Epithelial cell of esophagus (primary cell): Measurements from ENCODE around the gene DOCK3.

Experiments used
- DNase-seq: peaks from one replicate; pipeline ENCODE4 v3.0.0; 2010; ENCODE audit warnings: low read depth
- H3K4me3 ChIP-seq: 2 replicates; pipeline ENCODE4 v1.5.1; 2011; ENCODE audit warnings: mild to moderate bottlenecking, low read length, control low read depth
- CTCF ChIP-seq: IDR thresholded peaks from 2 replicates; pipeline ENCODE4 v1.5.1; 2011; ENCODE audit warnings: low read depth, mild to moderate bottlenecking, low read length, control low read depth, inconsistent platforms; ENCODE audit not compliant: insufficient read depth; ENCODE audit errors: missing control alignments

The DOCK3 gene

GRCh38 chr3:51024121-51024520, 349.4 kb downstream of the DOCK3 start:
- no peak overlapping the region for H3K4me3 ChIP-seq
- DNase-seq, result no peak
- no peak for TF ChIP-seq CTCF

GRCh38 chr3:51024765-51025632, 350.3 kb downstream of the DOCK3 start:
- no peak for DNase-seq
- no peak overlapping the region for H3K4me3 ChIP-seq
- TF ChIP-seq CTCF, result no peak

GRCh38 chr3:51031666-51032065, 356.9 kb downstream of the DOCK3 start:
- no peak for TF ChIP-seq CTCF
- no peak overlapping the region for H3K4me3 ChIP-seq

GRCh38 chr3:51035630-51036029, 360.9 kb downstream of the DOCK3 start:
- no peak for DNase-seq
- TF ChIP-seq CTCF, result no peak
- H3K4me3 ChIP-seq, result no peak overlapping the region

More at GRCh38 chr3:51031666-51032065, 356.9 kb downstream of the DOCK3 start:
- DNase-seq, result no peak

- H3K4me3 ChIP-seq, result no peak overlapping the region
- DNase-seq, result no peak
- no peak for TF ChIP-seq CTCF
Measured at GRCh38 chr3:51044982-51045381, 370.3 kb downstream of the DOCK3 start.

GRCh38 chr3:51052562-51052961, 377.8 kb downstream of the DOCK3 start:
- H3K4me3 ChIP-seq, result no peak overlapping the region
- no peak for DNase-seq
- no peak for TF ChIP-seq CTCF

GRCh38 chr3:51057121-51057520, 382.4 kb downstream of the DOCK3 start:
- DNase-seq, result no peak
- TF ChIP-seq CTCF, result no peak
- H3K4me3 ChIP-seq, result no peak overlapping the region
